GM18909 (cell line): Measurements from ENCODE around the gene NUP214.
"Not testable (repeated sequence)": the region's sequence is repeated elsewhere in the genome, so short reads cannot be mapped to it uniquely, and the experiment has no call there.

Source experiments
- ATAC-seq: cut with Tn5 transposase; IDR thresholded peaks from one replicate; pipeline ENCODE4 v1.9.1; 2021; ENCODE audit warnings: mild to moderate bottlenecking; ENCODE audit not compliant: unreplicated experiment, poor library complexity

NUP214 gene

DNA sequence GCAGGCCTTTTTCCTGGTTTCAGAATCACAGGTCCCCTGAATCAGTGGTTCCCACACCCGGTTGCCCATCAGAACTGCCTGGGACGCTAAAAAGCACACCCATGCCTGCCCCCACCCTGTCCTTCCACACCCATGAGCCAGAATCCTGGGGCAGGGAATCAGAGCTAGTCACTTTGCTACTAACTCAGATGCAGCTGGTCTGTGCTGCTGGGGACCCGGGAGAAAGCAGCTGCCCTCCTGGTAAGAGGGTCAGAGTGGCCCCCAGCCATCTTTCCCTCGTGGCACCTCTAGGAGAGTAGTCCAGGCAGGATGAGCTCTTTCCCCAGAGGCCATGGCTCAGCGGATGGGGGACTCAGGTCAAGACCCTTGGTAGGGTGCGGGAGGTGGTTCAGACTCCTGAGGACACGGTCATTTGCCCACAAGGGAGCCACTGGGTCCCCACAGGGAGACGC is 11.3 kb upstream of the NUP214 start:
- ATAC-seq, result no peak

DNA sequence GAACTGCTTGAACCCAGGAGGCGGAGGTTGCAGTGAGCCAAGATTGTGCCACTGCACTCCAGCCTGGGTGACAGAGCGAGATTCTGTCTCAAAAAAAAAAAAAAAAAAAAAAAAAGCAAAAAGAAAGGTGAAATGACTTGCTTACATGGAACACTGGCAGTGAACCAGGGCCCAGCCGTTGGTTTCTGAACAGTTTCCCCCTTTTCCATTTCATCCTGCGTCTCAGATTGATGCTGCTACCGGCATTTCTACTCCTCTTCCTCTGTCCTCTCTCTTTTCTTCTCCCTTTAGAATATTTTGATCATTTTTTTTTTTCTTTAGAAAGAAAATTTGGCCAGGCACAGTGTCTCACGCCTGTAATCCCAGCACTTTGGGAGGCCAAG is 10.0 kb upstream of the NUP214 start:
- ATAC-seq, result not testable (repeated sequence)

DNA sequence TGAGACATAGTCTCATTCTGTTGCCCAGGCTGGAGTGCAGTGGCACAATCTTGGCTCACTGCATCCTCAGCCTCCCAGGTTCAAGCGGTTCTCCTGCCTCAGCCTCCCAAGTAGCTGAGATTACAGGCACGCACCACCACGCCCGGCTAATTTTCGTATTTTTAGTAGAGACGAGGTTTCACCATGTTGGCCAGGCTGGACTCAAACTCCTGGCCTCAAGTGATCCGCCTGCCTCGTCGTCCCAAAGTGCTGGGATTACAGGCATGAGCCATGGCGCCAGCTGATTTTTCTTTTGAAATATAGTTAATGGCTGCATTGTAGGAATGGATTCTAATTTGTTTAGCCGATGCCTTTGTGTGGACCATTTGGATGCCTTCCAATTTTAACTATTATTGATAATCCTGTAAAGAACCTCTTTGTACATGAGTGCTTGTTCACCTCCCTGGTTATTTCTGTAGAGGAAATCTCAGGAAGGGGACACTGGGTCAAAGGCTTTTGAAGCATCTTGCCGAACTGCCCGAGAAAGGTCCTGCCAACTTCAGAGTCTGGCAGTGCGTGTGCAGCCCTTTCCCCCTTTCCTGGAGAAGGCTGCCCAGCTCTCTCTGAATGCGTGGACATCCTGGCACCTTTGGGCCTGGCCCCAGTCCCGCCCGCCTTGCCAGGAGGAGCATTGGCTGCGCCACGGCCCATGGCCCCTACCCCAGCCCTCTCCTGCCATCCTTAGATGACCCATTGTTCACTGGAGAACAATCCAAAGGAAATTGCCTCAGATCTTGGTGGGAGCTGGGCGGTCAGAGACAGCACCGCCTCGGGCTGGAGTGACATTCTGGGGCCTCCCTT is 8.9 kb upstream of the NUP214 start:
- no peak for ATAC-seq

GRCh38 chr9:131117121-131117761 is 8.1 kb upstream of the NUP214 start:
- no peak for ATAC-seq

DNA sequence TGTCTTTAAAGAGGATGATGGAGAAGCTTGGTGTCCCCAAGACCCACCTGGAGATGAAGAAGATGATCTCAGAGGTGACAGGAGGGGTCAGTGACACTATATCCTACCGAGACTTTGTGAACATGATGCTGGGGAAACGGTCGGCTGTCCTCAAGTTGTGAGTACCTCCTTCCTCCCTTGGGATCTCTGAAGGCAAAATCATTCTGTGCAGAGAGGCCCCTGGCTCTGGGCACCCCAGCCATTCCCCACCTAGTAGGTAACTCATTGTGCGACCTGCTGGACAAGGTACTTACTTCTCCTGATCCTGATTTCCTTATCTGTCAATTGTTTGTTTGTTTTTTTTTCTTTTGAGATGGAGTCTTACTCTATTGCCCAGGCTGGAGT is 7.6 kb upstream of the NUP214 start:
- no peak for ATAC-seq

DNA sequence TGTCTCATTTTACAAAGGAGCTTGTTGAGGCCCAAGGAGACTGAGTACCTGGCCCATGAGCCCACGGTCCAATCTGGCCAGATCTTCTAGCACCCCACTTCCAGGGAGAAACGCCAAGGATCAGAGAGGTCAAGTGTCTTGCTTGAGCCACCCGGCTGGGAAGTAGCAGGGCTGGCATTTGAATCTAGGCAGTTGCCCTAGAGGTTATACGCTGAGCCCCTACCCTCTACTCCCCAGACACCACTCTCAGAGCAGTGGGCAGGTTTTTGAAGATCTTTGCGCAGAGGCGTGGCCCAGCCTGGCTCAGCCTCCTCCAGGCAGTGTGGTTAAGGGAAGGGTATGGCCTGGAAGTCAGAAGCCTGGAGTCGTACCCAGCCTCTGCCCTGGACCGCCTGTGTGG is 5.8 kb upstream of the NUP214 start:
- ATAC-seq, result no peak

DNA sequence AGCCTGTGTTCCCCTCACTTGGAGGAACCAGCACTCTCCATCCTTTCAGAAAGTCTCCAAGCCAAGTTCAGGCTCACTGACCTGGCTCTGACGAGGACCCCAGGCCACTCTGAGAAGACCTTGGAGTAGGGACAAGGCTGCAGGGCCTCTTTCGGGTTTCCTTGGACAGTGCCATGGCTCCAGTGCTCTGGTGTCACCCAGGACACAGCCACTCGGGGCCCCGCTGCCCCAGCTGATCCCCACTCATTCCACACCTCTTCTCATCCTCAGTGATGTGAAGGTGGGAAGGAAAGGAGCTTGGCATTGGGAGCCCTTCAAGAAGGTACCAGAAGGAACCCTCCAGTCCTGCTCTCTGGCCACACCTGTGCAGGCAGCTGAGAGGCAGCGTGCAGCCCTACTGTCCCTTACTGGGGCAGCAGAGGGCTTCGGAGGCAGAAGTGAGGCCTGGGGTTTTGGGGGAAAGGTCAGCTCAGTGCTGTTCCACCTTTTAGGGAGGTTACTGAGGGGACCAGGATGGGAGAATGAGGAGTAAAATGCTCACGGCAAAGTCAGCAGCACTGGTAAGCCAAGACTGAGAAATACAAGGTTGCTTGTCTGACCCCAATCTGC is 4.7 kb upstream of the NUP214 start:
- ATAC-seq, result no peak

- ATAC-seq, result no peak
Observed at GRCh38 chr9:131121346-131121745, 4.0 kb upstream of the NUP214 start.

- no peak for ATAC-seq
Observed at GRCh38 chr9:131122158-131122557, 3.2 kb upstream of the NUP214 start.

GRCh38 chr9:131125038-131125287 is 423 bp upstream of the NUP214 start:
- ATAC-seq, result no peak

DNA sequence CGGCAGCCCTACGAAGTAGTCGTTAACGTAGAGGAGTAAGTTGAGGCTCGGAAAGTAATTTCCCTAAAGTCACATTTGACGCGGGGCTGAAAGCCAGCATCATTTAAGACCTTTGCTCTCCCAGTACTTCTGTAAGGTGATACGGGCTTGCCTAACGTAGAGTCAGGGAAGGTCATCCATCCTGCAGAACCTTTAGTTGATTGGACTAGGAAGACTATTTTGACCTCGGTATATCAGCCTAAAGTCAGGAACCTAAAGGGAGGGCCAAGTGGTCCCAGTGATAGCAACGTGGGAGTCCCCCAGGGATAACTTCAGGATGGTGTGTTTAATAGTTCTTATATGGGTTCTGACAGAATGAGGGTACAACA is 657 bp downstream of the NUP214 start:
- no peak for ATAC-seq

DNA sequence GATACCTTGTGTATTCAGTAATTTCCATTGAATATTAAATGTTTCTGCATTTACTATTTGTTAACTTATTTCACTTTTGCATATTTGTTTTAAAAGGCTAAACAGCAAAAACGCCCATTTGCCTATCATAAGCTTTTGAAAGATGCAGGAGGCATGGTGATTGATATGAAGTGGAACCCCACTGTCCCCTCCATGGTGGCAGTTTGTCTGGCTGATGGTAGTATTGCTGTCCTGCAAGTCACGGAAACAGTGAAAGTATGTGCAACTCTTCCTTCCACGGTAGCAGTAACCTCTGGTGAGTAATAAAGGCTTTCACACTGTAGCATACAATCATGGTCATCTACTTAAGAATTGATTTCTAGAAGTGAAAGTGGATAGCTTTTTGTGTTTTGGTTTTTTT is 3.8 kb downstream of the NUP214 start:
- no peak for ATAC-seq

DNA sequence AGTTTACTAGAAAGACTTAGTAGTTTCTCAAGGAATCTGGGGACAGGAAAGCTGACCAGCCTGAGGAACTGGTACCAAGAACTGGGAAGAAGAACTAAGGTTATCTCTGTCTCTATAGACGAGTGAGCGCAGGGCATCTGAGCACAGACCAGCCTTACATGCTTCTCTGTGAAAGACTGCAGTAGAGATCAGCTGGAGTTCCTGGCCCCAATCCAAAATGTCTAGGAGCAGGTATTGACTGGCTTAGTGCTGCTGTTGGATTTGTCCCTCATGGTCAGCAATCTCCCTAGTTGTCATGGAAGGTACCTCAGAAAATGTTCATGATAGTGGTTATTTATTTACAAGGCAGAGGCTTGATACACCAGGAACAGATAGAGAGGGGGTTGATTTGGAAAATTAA is 13.3 kb downstream of the NUP214 start:
- no peak for ATAC-seq

DNA sequence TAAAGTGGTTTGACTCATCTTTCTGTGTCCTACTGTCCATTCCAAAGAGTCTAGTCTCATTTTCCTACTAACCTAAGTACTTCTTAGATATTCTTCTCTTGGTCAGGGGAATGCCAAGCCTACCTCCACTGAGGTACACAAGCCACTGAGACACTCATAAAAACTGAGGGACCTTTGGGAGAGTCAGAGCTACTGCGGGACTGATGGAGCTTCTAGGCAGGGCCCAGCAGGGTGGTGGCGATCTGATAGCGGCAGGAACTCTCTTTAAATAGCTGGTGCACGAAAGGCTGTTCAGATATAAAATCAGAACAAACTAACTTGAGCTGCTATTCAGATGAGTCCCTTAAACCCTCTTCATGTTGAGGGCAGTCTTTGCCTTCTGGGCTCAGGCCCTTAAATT is 14.7 kb downstream of the NUP214 start:
- no peak for ATAC-seq

DNA sequence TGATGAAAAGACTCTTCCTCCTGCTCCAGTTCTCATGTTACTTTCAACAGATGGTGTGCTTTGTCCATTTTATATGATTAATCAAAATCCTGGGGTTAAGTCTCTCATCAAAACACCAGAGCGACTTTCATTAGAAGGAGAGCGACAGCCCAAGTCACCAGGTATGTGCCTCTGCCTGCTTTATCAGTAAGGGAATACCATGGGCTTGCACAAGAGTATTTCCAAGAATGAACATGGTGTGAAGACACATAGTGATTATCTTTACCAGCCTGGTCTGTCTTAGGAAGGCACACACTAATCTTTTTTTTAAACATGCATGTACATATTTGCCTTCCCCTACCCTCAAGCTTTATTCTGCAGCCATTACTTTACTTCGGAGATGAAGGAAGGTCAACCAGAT is 15.2 kb downstream of the NUP214 start:
- no peak for ATAC-seq

DNA sequence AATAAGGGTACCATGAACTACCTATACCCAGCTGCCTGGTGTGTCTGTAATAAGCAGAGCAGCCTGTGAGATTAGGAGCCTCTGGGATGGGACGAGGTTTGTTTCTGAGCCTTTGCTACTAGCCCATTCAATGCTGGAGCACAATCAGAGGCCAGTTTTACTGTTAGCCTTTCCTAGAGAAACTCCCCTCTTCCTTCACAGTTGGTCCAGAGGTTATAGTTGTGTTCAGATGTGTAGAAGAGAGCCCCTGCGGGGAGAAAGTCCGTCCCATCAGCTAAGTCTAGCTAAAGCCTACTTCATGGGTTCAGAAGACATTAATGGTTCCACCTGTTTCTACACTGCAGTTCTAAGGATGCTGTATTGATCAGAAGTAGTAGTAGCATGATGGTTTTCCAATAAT is 16.8 kb downstream of the NUP214 start:
- ATAC-seq, result no peak

- ATAC-seq, result no peak
Observed at GRCh38 chr9:131144201-131144600, 18.8 kb downstream of the NUP214 start.

- no peak for ATAC-seq
Observed at GRCh38 chr9:131145245-131145644, 19.9 kb downstream of the NUP214 start.

- no peak for ATAC-seq
Observed at GRCh38 chr9:131146186-131146585, 20.8 kb downstream of the NUP214 start.

- no peak for ATAC-seq
Observed at GRCh38 chr9:131148276-131148675, 22.9 kb downstream of the NUP214 start.

- ATAC-seq, result no peak
Observed at GRCh38 chr9:131148966-131149687, 23.7 kb downstream of the NUP214 start.
